Naive thymus-derived CD8-positive, alpha-beta T cell (primary cell): ENCODE results near the gene TMEM273. TPM values are rescaled to one million over a fixed set of nuclear protein-coding genes. Genes with fewer than 3 reads are reported as not detected.

ENCODE experiments used
- polyA plus RNA-seq, 3 donors: library from polyadenylated mRNA; unstranded; fragments of 300-500 nt; fragmentation: Illumina TruSeq; gene quantifications; one replicate each; pipeline ENCODE4 v1.2.3, GENCODE V29; 2021
- total RNA-seq, 8 experiments: library from RNA in 2 of 8; stranded (reverse) in 2 of 8; gene quantifications; one replicate each; pipeline ENCODE4 v1.2.3 and lab custom pipeline; 2021 to 2026

The TMEM273 gene
- total and polyA plus RNA-seq, 5 experiments from 2014 or later = 0.23 to 3.5 (median 0.83) TPM; not detected in 2

Other genes starting within 250 kb of the TMEM273 start
- not detected for gene LRRC18, start 248.6 kb downstream of the TMEM273 start, total RNA-seq
- gene LRRC18, start 248.6 kb downstream of the TMEM273 start, polyA plus RNA-seq = not detected
- not detected for gene VSTM4, start 72.9 kb downstream of the TMEM273 start, total RNA-seq
- under 1 TPM in 1 of 3 donors, not detected in 2; 0.07 TPM for gene VSTM4, start 72.9 kb downstream of the TMEM273 start, polyA plus RNA-seq
- gene FAM170B, start 54.4 kb downstream of the TMEM273 start, total RNA-seq = not detected
- gene FAM170B, start 54.4 kb downstream of the TMEM273 start, polyA plus RNA-seq = not detected
- not detected for gene C10orf71, start 110.8 kb upstream of the TMEM273 start, total RNA-seq
- gene C10orf71, start 110.8 kb upstream of the TMEM273 start, polyA plus RNA-seq = not detected
- gene DRGX, start 207.7 kb upstream of the TMEM273 start, total RNA-seq = not detected
- not detected for gene DRGX, start 207.7 kb upstream of the TMEM273 start, polyA plus RNA-seq